ENCODE results near the gene PTPRH.

The PTPRH gene, protein sequence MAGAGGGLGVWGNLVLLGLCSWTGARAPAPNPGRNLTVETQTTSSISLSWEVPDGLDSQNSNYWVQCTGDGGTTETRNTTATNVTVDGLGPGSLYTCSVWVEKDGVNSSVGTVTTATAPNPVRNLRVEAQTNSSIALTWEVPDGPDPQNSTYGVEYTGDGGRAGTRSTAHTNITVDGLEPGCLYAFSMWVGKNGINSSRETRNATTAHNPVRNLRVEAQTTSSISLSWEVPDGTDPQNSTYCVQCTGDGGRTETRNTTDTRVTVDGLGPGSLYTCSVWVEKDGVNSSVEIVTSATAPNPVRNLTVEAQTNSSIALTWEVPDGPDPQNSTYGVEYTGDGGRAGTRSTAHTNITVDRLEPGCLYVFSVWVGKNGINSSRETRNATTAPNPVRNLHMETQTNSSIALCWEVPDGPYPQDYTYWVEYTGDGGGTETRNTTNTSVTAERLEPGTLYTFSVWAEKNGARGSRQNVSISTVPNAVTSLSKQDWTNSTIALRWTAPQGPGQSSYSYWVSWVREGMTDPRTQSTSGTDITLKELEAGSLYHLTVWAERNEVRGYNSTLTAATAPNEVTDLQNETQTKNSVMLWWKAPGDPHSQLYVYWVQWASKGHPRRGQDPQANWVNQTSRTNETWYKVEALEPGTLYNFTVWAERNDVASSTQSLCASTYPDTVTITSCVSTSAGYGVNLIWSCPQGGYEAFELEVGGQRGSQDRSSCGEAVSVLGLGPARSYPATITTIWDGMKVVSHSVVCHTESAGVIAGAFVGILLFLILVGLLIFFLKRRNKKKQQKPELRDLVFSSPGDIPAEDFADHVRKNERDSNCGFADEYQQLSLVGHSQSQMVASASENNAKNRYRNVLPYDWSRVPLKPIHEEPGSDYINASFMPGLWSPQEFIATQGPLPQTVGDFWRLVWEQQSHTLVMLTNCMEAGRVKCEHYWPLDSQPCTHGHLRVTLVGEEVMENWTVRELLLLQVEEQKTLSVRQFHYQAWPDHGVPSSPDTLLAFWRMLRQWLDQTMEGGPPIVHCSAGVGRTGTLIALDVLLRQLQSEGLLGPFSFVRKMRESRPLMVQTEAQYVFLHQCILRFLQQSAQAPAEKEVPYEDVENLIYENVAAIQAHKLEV

DNA sequence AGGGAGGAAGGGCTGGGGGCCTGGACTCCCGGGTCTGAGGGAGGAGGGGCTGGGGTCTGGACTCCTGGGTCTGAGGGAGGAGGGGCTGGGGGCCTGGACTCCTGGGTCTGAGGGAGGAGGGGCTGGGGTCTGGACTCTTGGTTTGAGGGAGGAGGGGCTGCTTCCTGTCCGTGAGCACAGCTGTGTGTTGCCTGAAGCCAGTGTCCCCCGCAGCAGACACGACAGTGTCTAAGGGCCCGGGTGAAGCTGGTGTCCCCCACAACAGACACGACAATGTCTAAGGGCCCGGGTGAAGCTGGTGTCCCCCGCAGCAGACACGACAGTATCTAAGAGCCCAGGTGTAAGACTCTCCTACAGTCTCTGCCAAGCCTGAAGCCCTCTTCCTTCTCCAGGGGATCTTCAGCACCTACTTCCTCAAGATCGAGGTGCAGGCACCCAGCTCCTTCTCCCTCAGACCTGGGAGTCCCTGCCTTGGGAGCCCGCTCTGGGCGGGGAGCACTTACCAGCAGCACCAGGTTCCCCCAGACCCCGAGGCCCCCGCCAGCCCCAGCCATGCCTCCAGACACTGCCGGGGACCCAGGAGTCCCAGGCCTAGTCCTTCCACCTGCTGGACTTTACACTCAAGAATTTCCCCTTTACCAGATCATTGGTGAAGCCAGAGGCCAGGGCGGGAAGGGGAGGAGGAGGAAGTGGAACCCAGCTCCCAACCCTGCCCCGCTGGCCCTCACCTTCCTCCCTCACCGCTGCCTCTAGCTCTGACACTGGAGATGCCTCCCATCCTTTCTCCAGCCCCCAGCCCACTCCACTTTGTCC lies at the start of gene PTPRH:
TSS of gene PTPRH (minus strand) at position 622 of the 813 bp plus-strand sequence. CDS start at position 554, 68 bp downstream.
- DNase-seq = no peak

DNA sequence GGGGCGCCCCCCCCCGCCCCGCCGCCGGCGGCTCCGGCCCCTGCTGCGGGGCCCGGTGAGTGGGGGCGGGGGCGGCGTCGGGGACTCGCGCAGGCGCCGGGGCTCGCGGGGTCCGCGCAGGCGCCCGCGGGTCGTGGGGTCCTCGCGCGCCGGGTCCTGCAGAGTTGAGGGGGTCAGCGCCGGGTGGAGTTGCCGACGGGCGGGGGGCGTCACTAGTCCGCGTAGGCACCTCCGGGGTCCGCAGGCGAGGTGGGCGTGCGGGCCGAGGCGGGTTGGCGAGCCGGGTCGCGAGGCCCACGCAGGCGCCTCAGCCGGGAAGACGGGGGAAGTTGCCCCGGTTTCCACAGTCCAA lies 49.2 kb upstream of the PTPRH start:
- peak; percentile 63 for DNase-seq

DNA sequence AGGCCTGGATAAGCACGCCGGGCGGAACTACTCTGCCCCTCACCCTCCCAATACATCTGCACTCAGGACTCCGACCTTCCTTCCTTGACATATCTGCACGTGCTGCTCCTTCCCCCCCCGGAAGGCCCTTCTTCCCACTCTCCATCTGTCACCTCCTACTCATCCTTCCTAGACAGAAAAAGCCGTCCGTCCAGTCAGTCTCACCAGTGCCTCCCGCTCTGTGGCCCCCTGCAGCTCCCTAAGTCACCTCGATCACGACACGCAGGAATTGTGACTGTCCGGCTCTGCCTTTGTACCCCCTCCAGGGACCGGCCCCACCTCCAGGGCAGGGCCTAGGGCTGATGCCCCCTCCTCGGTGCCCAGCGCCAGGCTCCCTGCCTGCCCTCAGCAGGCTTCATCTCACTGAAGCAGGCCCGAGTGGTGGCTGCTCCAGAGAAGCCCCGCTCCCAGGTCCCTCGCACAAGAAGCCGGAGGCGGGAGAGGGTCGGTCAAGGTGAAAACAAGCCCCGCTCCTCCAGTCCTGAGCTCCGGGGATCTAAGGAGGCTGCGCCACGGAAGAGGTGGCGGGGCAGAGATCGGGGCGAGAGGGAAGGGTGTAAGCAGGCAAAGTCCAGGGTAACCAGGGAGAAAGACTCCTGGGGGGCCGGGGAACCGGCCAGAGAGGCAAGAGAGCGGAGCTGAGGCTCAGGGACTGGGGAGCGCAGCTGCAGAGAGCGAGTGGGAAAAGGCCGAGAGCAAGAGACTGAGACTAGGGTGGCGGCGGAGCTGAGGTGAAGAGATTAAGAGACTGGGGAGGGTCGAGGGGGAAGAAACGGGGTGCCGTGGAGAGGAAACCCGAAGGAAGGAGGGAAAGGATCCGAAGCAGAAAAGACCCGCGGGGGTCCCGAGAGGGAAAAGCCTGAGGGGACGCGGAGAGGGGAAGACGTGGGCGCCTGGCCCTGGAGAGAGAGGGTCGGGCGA lies 48.4 kb upstream of the PTPRH start:
- DNase-seq = peak; percentile 51

DNA sequence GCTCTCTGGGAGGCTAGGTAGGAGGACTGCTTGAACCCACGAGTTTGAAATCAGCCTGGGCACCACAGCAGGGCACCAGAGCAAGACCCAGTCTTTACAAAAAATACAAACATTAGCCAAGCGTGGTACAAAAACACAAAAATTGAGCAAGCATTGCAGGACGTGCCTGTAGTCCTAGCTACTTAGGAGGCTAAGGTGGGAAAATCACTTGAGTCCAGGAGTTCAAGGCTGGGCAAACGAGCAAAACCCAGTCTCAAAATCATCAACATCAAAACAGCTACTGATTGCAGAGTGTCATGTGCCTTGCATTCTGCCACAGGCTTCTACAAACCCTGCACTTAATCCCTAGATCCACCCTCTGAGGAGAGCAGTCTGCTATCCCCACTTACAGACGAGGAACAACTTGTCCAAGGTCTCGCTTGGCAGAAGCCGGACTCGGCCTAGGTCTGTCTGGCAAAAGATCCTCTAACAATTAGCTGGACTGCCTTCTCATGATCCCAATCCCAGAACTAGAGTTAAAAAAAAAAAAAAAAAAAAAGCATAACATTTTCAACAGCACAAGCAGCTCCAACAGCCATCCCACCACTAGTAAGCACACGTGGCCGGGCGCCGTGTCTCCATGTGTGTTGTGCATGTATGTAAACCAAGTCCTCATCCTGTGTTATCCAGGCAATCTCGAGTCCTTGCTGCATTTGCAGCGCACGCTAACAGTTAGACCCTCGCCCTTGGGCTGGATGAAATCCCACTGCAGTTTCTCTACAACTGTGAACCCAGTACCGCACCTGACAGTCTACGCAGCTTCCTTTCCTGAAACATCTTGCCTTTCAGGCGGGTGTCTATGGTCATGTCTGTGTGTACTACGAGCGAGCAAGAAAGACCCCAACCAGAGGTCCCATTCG lies 47.5 kb upstream of the PTPRH start:
- DNase-seq = peak; percentile 45

DNA sequence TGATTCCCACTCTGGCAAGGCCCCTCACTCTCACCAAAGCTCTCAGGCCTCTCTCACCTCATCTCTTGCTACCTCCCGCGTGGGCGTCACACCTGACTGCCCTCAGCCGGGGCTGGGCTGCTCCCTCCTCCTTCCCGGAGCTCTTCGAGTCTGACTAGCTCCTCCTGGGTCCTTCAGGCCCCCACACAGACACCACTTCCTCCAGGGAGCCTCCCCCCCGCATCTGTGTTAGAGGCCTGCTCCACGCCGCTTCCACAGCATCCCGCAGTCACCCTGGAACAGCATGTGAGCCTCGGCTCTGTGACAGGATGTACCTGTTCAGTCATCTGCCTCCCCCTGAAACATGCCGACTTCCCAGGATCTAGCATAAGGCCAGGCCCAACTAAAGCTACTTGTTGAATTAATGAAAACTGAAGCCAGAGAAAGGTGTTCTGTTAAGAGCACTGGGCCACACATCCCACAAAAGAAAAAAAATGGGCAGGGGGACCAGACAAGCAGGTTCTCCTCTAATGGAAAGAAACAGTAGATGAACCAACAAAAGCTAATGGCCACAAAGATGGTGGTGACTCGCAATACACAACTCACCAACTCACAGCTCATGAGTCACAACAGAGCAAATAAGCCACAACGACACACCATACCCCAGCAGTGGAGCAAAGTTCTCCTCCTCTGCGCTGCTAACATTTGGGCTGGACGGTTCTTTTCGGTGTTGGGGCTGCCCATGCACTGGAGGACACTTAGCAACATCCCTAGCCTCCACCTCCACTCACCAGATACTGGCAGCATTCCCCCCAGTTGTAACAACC lies 46.5 kb upstream of the PTPRH start:
- DNase-seq = peak; percentile 73

DNA sequence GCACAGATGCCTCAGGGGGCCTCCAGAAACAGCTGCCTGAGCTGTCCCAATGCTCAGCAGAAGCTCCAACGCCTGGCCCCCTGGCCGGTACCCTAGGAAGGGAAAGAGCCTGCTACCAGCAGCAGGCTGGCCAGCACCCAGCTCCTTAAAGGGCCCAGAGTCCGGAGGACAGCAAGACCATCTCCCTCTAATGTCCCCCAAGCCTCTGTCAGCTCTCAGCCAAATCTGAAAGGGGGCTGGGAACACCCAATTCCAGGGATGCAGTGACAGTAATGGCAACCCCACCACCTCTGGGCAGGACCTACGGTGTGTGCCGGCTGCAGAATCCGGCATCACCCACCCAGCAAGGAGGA lies 45.3 kb upstream of the PTPRH start:
- no peak for DNase-seq

DNA sequence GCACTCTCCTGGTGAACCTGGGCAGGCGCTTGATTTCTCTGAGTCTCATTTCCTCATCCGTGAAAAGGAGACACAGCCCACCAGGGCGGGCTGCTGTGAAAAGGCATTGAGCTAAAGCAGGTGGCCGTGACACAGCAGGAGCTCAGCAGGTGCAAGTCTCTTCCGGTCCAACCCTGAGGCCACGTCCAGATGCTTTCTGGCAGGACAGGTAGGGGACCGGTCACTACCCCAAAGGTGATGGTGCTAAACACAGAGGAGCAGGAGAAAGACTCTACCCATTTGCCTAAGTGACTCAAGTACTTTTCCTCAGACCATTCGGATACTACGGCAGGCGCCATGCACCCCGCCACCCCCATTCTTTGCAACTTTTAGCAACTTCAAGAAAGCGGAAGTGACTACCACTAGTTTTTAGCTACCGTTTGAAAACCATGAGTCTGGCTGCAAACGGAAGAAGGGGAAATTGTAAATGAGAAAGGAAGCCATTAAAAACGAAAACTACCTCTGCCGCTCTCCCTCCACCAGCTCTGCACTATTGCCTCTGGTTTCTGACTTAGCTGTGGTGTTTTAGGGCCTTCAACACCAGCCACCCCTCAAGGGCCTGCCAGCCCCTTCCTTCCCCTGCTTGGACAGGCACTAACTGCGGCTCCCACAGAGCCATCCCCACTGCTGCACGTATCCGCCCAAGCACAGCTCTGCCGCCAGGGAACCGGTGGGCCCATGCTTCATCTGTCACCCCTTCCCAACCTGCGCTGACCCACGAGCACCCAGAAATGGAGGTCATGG lies 44.7 kb upstream of the PTPRH start:
- peak; percentile 72 for DNase-seq

DNA sequence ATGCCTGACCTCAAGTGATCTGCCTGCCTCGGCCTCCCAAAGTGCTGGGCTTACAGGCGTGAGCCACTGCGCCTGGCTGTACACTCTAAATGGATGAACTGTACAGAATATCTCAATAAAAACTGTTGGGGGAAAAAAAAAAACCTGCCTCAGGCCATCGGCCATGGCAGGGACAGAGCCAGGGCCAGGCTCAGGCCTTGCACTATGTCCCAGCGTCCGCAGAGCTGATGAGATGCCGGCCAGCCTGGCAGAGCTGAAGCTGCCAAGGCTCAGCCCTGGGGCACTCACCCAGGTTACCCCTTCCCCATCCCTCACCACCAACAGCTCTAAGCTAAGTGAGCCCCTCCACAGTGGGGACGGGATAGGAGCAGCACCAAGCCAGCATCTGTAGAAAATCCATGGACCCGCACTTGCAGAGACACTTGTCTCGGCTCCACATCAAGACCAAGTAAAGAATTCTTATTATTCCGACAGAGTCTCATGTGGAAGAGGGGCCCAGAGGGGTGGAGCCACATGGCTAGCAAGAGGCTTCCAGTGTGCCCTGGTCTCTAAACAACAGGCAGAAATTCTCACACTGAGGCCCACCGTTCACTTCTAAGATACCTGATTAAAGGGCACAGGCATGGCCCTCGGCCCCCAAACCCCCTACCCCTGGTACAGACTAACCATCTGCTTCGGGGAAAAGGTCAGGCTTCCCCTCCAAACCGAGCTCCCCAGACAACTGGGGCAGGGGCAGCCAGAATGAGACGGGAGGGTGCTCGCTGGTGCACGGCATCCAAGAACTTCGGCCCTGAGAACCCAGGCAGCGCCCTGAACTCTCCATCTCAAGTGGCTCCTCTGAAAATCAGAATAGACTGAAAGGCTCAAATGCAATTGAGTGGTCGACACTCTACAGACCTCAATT lies 43.7 kb upstream of the PTPRH start:
- peak; percentile 32 for DNase-seq

DNA sequence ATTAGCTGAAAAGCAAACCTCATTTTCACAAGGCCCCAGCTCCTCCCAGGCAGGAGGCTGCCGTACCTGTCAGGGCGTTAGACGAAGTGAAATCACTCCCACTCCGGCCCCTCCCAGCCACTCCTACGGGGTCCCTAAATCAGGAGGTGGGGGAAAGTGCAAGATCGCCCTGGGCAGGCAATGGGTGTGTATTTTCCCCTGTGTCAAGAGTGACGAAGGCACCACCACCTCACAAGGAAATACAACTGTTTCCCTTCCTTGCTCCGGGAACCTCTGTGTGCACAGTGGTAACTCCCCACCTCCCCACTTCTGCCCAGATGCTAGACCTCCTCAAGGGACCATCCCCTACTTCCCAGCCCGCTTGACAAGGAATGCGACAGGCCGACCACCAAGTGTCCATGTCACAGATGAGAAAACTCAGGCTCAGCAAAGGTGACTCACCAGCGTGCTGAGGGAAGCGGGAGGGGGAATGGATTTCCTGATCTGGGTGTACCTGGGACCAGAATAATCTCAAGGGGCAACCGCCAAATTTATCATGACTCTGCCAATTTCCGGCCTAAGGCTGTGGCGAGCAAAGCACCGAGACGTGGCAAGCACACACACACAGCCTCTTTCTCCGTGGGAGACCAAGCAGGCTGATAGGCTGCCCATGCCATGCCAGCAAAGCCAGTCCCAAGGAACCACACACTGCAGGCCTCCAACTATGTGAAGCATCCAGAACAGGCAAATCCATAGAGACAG lies 42.2 kb upstream of the PTPRH start:
- DNase-seq = peak; percentile 65

DNA sequence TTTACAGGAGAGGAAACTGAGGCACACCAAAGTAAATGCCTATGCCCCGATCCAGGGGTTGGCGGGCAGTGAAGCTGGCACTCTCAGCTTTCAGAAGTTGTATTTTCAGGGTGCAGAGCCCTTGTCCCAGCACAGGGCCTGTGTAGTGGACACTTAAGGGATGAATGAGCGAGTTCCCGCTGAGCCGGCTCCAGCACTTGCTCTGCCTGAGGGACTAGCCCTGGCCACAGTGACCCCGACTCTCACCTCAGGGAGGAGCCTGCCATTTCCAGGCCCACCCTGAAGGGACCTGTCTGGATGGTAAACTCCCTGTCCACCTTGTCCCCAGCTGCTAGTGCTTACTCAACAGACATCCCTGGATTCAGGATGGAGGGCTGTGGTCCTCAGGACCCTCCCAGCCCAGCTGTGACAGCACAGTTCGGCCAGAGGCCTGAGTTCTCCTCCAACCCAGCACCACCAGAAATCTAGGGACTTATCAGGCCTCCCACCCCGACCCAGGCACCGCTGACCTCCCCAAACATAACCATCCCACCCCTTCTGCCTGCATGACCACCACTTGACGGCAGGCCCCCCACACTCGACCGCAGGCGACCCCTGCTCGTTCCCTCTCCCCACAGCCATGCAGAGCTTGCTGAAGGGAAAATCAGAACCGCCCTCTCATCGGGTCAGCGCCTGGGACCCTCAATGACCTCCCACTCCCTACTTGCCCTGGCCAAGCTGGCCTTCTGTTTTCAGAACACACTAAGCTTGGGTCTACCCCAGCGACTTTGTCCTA lies 41.1 kb upstream of the PTPRH start:
- DNase-seq = no peak

DNA sequence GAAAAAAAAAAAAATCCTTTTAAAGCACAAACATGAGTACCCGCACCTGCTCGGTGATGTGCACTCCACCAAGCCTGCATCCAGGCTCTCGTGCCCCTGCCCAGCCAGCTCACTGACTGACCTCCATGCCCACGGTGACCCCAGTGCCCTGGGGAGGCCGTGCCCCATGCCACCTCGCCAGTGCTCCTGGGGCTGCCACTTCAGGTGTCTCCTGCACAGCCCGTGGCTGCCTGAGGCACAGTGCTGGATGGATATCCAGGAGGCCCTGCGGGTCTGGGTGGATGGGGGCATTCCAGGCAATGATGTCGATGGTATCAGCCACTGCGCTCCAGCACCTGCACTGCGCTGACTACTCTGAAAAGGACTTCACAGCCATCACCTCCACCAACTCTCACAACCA lies 40.5 kb upstream of the PTPRH start:
- no peak for DNase-seq

DNA sequence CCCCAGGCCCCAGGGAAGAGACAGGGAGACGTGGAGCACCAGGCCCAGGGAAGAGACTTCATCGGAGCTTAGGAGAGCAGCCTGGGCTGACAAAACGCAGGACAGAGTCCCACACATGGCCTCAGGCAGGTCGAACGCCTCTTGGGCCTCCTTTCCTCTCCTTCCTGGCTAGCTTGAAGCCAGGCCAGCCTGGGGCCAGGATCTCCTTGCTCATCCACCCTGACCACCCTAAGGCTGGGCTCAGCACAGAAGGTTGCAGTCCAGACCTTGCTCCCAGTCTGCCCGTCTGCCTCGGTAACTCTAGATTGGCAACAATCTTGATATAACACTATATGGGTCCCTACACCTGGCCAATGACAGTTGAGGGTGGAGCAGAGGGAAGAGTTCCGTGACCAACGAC lies 39.4 kb upstream of the PTPRH start:
- no peak for DNase-seq

DNA sequence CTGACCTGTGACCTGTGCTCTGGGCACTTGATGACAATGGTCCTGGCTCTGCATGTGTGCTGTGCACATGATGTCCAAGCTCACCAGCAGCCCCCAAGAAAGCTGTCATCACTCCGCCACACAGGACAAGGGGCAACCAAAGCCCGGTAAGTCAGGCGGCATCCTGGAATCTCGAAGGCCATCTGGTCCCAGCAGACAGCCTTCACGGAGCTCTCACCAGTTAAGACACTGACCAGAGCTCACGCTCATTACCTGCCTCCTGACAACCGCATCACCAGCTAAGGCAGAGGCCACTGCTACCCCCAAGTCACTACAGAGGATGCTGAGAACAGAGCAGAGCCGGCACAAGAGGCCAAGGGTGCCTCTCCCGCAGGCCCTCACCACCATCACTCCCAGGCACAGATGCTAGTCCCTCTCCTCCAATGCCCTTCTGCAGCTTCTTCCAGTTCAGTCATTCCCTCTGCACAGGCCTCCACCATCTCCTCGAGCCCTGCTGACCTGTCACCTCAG lies 38.9 kb upstream of the PTPRH start:
- DNase-seq = no peak

DNA sequence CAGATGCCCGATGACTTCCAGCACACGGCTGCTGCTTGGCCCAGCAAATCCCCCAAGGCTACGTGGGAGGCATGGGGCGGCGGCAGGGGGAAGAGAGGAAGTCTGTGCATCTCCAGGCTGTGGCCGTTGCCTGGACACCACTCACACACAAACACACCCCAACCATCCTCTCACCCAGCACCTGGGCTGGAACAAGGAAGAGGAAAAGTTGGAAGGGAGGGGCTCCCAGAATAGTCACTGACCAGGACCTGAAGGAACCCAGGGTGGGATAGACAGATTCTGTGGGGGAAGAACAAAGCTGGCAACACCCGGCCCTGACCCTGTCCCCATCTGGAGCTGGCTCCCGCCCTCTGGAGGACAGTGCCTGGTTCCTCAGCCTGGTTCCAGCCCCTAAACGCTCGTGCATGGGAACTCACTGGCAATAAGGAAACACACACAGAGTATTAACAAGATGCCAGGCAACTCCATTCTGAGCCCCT lies 38.4 kb upstream of the PTPRH start:
- no peak for DNase-seq
